GM19035 (cell line): ENCODE data around the gene PTPN9.

Source experiments
- ATAC-seq: cut with Tn5 transposase; IDR thresholded peaks from one replicate; pipeline ENCODE4 v1.9.1; 2021; ENCODE audit not compliant: unreplicated experiment

PTPN9 gene

DNA sequence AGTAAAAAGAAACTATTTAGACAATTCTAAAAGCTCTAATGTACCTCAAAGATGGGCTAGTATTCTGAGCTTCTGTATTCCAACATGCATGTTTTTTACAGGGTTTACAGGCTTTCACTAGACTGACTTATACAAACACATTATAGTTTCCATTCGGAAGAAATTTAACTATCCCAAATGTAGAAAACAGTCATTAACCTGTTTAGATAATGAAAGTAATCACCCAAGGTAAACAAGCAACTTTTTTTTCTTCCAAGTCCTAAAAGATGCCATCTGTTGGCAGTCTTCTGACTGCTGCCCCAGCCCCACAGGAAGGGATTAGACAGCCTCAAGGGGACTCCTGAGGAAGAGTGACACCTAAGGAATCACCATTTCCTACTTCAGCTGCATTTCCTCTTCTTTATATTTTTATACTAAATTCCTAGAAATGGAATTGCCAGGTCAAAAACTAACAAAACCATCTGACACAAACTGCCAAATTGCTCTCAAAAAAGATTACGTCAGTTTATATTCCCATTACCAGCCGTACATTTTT, 153.1 kb downstream of the PTPN9 start:
- ATAC-seq, result no peak

DNA sequence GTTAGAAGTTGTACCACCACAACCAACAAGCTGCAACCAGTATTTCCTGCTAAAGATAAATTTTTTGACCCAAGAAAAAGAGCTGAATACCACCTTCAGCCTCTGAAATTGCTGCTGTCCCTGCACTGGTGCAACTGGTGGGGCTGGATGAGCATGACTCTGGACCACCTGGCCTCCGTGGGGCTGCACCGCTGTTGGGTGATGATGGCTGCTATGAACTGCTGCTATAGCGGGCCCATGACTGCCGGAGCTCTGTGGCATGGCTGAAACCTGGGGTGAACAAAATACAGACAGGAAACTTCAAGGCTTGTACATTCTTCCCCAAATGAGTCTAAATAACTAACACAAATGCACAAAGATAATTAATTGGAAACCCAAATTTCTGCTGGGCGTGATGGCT, 156.6 kb downstream of the PTPN9 start:
- ATAC-seq, result no peak

DNA sequence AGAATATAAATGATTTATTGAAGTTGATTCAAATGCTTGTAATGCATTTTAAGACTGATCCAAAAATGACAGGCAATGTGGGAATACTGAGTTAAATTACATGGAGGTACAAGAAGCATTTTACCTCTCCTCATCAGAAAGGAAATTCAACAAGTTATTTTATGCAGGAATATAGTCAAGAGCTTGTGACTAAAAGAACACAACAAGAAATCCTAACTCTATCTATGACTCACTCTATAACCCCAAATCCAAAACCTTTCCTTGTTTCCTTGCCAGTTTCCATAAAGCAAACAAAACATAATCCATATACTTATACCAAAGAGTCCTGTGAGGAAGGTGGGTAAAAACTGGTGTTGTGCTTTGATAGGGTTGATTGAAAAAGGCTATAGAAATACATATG, 158.4 kb downstream of the PTPN9 start:
- no peak for ATAC-seq

DNA sequence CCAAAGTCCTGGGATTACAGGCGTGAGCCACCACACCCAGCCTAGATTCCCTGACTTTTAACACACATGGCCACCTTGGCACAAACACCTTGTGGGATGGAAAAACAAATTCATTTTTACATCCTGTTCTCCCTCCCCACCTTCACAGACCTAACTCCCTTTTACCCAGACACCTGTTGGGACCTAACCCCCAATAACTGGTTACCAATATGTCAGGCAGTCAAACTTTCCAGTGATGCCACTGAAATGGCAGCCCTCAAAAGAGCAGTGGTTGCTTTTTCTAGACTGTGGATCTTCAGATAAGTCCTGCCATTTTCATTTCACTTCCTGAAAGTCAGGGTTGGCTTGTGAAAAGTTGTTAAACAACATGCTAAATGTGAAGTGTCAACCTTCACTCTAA, 162.5 kb downstream of the PTPN9 start:
- ATAC-seq, result no peak
